ENCODE results near the gene IL21R.

IL21R gene

GRCh38 chr16:27464626-27465482, 62.9 kb downstream of the IL21R start:
- no peak for DNase-seq (ENCODE audit: low read depth)

GRCh38 chr16:27465483-27465879, 63.5 kb downstream of the IL21R start:
- no peak for DNase-seq (ENCODE audit: low read depth)

- DNase-seq (ENCODE audit: low read depth) = no peak
Measured at GRCh38 chr16:27468941-27469531, 67.1 kb downstream of the IL21R start.

GRCh38 chr16:27470567-27471431, 68.8 kb downstream of the IL21R start:
- no peak for DNase-seq (ENCODE audit: low read depth)

GRCh38 chr16:27471661-27472060, 69.7 kb downstream of the IL21R start:
- no peak for DNase-seq (ENCODE audit: low read depth)

GRCh38 chr16:27472091-27473020, 70.4 kb downstream of the IL21R start:
- no peak for DNase-seq (ENCODE audit: low read depth)

- DNase-seq (ENCODE audit: low read depth) = no peak
Measured at GRCh38 chr16:27473101-27473900, 71.3 kb downstream of the IL21R start.

GRCh38 chr16:27474041-27474440, 72.1 kb downstream of the IL21R start:
- DNase-seq (ENCODE audit: low read depth) = no peak

- no peak for DNase-seq (ENCODE audit: low read depth)
Measured at GRCh38 chr16:27474921-27475320, 72.9 kb downstream of the IL21R start.

- peak; percentile 40 for DNase-seq (ENCODE audit: low read depth)
Measured at GRCh38 chr16:27475561-27475960, 73.6 kb downstream of the IL21R start.

- DNase-seq (ENCODE audit: low read depth) = no peak
Measured at GRCh38 chr16:27476240-27476639, 74.3 kb downstream of the IL21R start.

- DNase-seq (ENCODE audit: low read depth) = no peak
Measured at GRCh38 chr16:27480761-27481160, 78.8 kb downstream of the IL21R start.

- no peak for DNase-seq (ENCODE audit: low read depth)
Measured at GRCh38 chr16:27481282-27481934, 79.4 kb downstream of the IL21R start.

- DNase-seq (ENCODE audit: low read depth) = no peak
Measured at GRCh38 chr16:27482397-27483087, 80.6 kb downstream of the IL21R start.

GRCh38 chr16:27483088-27483437, 81.1 kb downstream of the IL21R start:
- no peak for DNase-seq (ENCODE audit: low read depth)

- DNase-seq (ENCODE audit: low read depth) = no peak
Measured at GRCh38 chr16:27483624-27484023, 81.7 kb downstream of the IL21R start.

- DNase-seq (ENCODE audit: low read depth) = no peak
Measured at GRCh38 chr16:27485126-27485525, 83.2 kb downstream of the IL21R start.

- DNase-seq (ENCODE audit: low read depth) = no peak
Measured at GRCh38 chr16:27485811-27486210, 83.8 kb downstream of the IL21R start.

GRCh38 chr16:27486344-27486743, 84.4 kb downstream of the IL21R start:
- no peak for DNase-seq (ENCODE audit: low read depth)

- DNase-seq (ENCODE audit: low read depth) = no peak
Measured at GRCh38 chr16:27486760-27487159, 84.8 kb downstream of the IL21R start.
